Prostate gland (tissue), 2 donors: ENCODE data around the gene PAAF1. TPM values are rescaled to one million over a fixed set of nuclear protein-coding genes. Genes with fewer than 3 reads are reported as not detected.

Experiments used
- DNase-seq: peaks from one replicate; pipeline ENCODE4 v3.0.0-alpha.2; 2019; ENCODE audit warnings: low spot score
- H3K27ac ChIP-seq, 2 donors: fragments of 200-600 bp; sonication (generic); 2 replicates each; pipeline ENCODE4 v1.5.1; 2017 to 2019
- H3K27me3 ChIP-seq: fragments of 200-600 bp; sonication (generic); replicated peaks from 2 replicates; pipeline ENCODE4 v1.5.1; 2019; ENCODE audit not compliant: insufficient read depth
- H3K36me3 ChIP-seq, 2 donors: fragments of 200-600 bp; sonication (generic); 1 replicate in 1 of 2; 2 replicates in 1 of 2; pipeline versions ENCODE4 v1.5.1 to v1.8.1; 2017 to 2019
- H3K4me1 ChIP-seq: fragments of 200-600 bp; sonication (generic); replicated peaks from 2 replicates; pipeline ENCODE4 v1.5.1; 2019
- H3K4me3 ChIP-seq, 2 donors: fragments of 200-600 bp; sonication (generic); 2 replicates each; pipeline ENCODE4 v1.5.1; 2017 to 2019
- H3K9me3 ChIP-seq: fragments of 200-600 bp; sonication (generic); 2 replicates; pipeline ENCODE4 v1.5.1; 2017
- POLR2A ChIP-seq: fragments of 450-650 bp; IDR thresholded peaks from one replicate; pipeline ENCODE4 v1.6.1; 2016; ENCODE audit warnings: antibody characterized with exemption, mild to moderate bottlenecking
- POLR2AphosphoS5 ChIP-seq: sonication (generic); formaldehyde crosslinking; IDR thresholded peaks from one replicate; pipeline ENCODE4 v1.6.1; 2017; ENCODE audit warnings: antibody characterized with exemption
- WGBS: methylation state at CpG from one replicate; pipeline ENCODE4 v1.1.5; 2018; 5-methylcytosine and 5-hydroxymethylcytosine counted together
- intact Hi-C: fragments of 100-400 bp; cut with DNase I; formaldehyde crosslinking; loops from one replicate; pipeline ENCODE4 v1.14.2; 2022
- total RNA-seq, 2 donors: library from RNA; depleted of rRNA; stranded (reverse); fragments of >200 nt; gene quantifications; one replicate each; pipeline ENCODE4 v1.1.0, GENCODE V29; 2016
- TF ChIP-seq, protein P1 (sequence below), 4 experiments: fragments of 200-600 bp in 2 of 4; fragments of 450-650 bp in 2 of 4; sonication (generic) in 2 of 4; IDR thresholded peaks; 1 replicate in 3 of 4; 2 replicates in 1 of 4; pipeline ENCODE4 v1.5.1; 2016 to 2019; ENCODE audit warnings: antibody characterized with exemption in 4 of 4, mild to moderate bottlenecking in 2 of 4, moderate library complexity in 2 of 4

PAAF1 gene
- total RNA-seq, 2 donors from 2014 or later = 15.6 to 28.3 TPM

DNA sequence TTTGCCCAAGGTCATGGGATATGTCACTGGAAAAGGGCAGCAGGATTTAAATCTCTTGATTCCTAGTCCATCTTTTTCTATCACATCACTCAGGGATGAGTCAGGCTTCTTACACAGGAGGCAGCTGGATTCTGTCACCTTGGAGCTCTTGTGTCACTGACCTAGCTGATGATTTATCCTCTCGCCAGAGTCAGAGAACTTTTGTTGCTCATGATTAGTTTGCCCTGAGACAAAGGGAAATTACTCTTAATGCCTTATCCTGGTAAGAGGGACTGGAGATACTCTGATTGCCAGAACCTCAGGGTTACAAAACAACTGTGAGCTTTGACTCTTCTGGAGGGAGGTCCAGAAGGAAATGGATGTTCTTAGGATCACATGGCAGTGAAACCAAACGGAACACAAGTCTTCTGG, 10.2 kb upstream of the PAAF1 start:
- no peaks in the 10 kb centered on the region for H3K36me3 ChIP-seq
- no peak overlapping the region for H3K27ac ChIP-seq
- H3K9me3 ChIP-seq = no peaks in the 10 kb centered on the region
- 44% methylated on average over 2 of the region's 2 CpGs for WGBS
- H3K4me3 ChIP-seq = no peak overlapping the region
- H3K27me3 ChIP-seq = no peaks in the 10 kb centered on the region
- no peaks in the 10 kb centered on the region for H3K4me1 ChIP-seq
- TF ChIP-seq POLR2AphosphoS5 = no peak
- intact Hi-C loops = no loop called here
- DNase-seq = no peak

DNA sequence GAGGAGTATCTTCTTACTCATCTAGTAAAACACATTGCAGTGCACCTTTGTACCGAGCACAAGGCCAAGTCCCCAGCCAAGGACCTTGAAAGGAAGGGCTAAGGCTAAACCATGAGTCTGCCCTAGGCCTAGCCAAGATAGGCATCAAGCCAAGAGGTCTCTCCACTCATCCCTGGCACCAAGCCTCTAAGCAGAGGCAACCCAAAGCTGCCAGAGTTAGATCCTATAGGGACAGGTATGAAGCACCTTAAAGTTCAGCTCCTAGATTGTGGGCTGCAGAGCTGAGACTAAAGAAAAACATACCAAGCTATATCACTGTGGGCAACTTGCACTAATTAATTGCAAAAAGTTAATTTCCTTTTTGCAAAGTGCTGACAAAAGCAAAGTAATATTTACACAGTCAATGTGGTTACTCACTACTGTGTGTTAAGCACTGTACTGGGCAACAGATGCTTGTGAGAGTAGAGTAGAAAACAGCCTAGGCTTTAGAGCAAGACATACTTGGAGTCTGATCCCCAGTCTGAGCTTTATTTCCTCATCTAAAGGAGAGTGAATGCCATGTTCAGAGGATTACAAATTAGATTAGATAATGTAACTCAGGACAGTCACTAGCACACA, 7.4 kb upstream of the PAAF1 start:
- H3K36me3 ChIP-seq = no peaks in the 10 kb centered on the region

DNA sequence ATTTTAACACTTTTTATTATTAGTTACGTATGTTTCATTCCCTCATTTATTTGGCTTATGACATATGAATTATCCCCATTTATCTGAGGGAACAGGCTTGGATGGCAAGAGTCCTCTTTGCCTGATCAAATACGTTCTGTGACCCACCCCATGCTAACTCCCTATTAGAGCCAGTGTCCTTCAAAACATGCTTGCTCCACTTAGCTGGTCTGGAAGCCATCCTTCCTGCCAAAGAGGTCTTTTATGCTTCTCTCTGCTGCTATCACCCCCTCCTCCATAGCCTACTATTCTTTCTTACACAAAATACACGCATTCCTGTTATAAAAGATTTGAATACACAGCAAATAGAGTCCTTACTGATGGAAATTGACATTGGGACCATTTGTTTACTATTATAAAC, 6.5 kb upstream of the PAAF1 start:
- TF ChIP-seq POLR2A = no peak
- TF ChIP-seq, protein P1, sequence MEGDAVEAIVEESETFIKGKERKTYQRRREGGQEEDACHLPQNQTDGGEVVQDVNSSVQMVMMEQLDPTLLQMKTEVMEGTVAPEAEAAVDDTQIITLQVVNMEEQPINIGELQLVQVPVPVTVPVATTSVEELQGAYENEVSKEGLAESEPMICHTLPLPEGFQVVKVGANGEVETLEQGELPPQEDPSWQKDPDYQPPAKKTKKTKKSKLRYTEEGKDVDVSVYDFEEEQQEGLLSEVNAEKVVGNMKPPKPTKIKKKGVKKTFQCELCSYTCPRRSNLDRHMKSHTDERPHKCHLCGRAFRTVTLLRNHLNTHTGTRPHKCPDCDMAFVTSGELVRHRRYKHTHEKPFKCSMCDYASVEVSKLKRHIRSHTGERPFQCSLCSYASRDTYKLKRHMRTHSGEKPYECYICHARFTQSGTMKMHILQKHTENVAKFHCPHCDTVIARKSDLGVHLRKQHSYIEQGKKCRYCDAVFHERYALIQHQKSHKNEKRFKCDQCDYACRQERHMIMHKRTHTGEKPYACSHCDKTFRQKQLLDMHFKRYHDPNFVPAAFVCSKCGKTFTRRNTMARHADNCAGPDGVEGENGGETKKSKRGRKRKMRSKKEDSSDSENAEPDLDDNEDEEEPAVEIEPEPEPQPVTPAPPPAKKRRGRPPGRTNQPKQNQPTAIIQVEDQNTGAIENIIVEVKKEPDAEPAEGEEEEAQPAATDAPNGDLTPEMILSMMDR (IDR thresholded peaks at IDR 0.05) = no peak
- TF ChIP-seq POLR2AphosphoS5 = no peak
- intact Hi-C loops = loop anchor here (10.0 kb wide), 1 partner anchor 85 kb away; the partner anchor contains the start of gene MRPL48
- 70% methylated on average over 3 of the region's 3 CpGs for WGBS
- H3K9me3 ChIP-seq = no peaks in the 10 kb centered on the region
- no peak overlapping the region for H3K4me3 ChIP-seq
- no peaks in the 10 kb centered on the region for H3K27me3 ChIP-seq
- no peaks in the 10 kb centered on the region for H3K4me1 ChIP-seq
- peaks cover 0 to 4% of the 10 kb centered on the region in 2 donors for H3K36me3 ChIP-seq
- no peak for DNase-seq
- H3K27ac ChIP-seq = no peak overlapping the region

More for the DNA sequence above, 7.4 kb upstream of the PAAF1 start:
- no peak overlapping the region for H3K4me3 ChIP-seq
- TF ChIP-seq POLR2A = no peak
- no peak for TF ChIP-seq POLR2AphosphoS5
- TF ChIP-seq, protein P1 (IDR thresholded peaks at IDR 0.05) = no peak
- H3K4me1 ChIP-seq = no peaks in the 10 kb centered on the region
- H3K9me3 ChIP-seq = no peaks in the 10 kb centered on the region
- DNase-seq = no peak
- intact Hi-C loops = no loop called here
- H3K27me3 ChIP-seq = no peaks in the 10 kb centered on the region
- H3K27ac ChIP-seq = no peak overlapping the region
- 9% methylated on average over 1 of the region's 1 CpG for WGBS

DNA sequence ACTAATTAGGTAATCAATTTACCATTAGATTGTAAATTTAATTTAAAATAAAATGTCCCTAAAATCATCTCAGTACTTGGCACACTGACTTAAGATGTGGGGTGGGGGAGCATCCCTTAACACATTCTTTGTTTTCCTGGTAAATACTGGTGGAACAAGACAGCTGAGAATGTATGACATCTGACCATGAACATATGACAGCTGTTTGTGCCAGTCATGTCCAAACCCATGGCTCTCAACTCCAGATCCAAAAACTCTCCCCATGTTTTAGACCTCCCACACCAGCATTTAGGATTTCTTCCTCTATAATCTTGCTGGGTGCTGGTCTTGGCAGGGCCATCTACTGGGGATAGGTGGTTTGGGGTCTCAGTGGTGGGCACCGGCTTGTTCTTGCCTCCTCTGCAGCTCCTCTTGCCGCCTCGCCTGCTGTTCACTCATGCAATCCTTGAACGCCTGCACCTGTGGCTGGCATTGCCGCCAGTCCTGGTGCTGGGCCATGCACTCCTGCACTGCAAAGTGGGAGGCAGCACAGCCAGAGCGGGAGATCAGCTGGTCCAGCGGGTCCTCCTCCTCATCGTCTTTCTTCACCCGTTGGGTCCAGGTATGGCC, 3.9 kb upstream of the PAAF1 start:
- 92% methylated on average over 9 of the region's 9 CpGs for WGBS
- Histone ChIP-seq H3K9me3 (no peaks in the 10 kb centered on the region), H3K27me3 (no peaks in the 10 kb centered on the region), H3K27ac (no peak overlapping the region), H3K4me1 (no peaks in the 10 kb centered on the region), H3K36me3 (peaks cover 0 to 4% of the 10 kb centered on the region in 2 donors), H3K4me3 (no peak overlapping the region)
- intact Hi-C loops = loop anchor here (10.0 kb wide), 1 partner anchor 88 kb away; the partner anchor contains the start of gene MRPL48
- DNase-seq = no peak
- TF ChIP-seq POLR2A = no peak
- TF ChIP-seq, protein P1 (IDR thresholded peaks at IDR 0.05) = no peak
- no peak for TF ChIP-seq POLR2AphosphoS5

DNA sequence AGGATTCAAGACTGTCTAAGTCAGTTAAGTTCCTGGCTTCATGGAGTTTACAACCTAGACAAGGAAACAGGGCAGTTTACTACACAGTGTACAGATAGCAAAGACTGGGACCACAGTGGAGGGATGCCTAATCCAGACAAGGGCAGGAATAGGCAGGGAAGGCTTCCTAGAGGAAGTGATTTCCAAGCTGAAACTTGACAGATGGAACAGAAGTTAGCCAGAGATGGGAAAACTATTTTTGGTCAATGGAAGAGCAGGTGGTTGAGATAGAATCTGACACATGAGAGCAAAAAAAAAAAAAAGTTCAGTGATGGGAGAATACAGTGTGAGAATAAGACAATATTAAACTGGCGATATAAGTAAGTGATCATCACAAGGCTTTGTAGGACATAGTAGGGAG, 1.4 kb upstream of the PAAF1 start:
- no peak overlapping the region for H3K27ac ChIP-seq

More for the DNA sequence above, 1.4 kb upstream of the PAAF1 start:
- WGBS = 91% methylated on average over 1 of the region's 1 CpG
- Histone ChIP-seq H3K36me3 (peaks cover 0 to 4% of the 10 kb centered on the region in 2 donors), H3K27me3 (no peaks in the 10 kb centered on the region), H3K4me3 (peak overlapping the region in 1 of 2 donors; percentile 61), H3K9me3 (no peaks in the 10 kb centered on the region), H3K4me1 (no peaks in the 10 kb centered on the region)
- TF ChIP-seq, protein P1 (IDR thresholded peaks at IDR 0.05) = no peak
- TF ChIP-seq POLR2AphosphoS5 (no peak), POLR2A (no peak)
- DNase-seq = no peak
- intact Hi-C loops = loop anchor here (10.0 kb wide), 1 partner anchor 91 kb away; the partner anchor contains the start of gene MRPL48
